K562 (cell line): ENCODE measurements around the gene CLPSL1. TPM values are rescaled to one million over a fixed set of nuclear protein-coding genes. Genes with fewer than 3 reads are reported as not detected.
A peak's percentile ranks its signal among the peaks of the same experiment; 100 is the strongest.

ENCODE experiments used
- ARNT ChIP-seq, 2 experiments: fragments of 450-650 bp; IDR thresholded peaks; 2 replicates each; pipeline ENCODE4 v1.6.1; 2016; ENCODE audit warnings: mild to moderate bottlenecking in 1 of 2
- BCL6 ChIP-seq: fragments of 250-450 bp; sonication (Bioruptor Pico); IDR thresholded peaks from 2 replicates; pipeline ENCODE4 v1.4.0; 2020
- BHLHE40 ChIP-seq: IDR thresholded peaks from 2 replicates; pipeline ENCODE4 v1.6.1; 2011; ENCODE audit warnings: low read length, improper control_type of control experiment
- BRD9 ChIP-seq: fragments of 450-650 bp; IDR thresholded peaks from 2 replicates; pipeline ENCODE4 v1.6.1; 2018; ENCODE audit warnings: low read depth; ENCODE audit not compliant: partially characterized antibody
- FOSL1 ChIP-seq: fragments of 200-800 bp; sonication (Bioruptor generic); conservative IDR thresholded peaks from 2 replicates; pipeline ENCODE4 v1.6.1; 2016; ENCODE audit warnings: missing genetic modification characterization, missing compliant biosample characterization
- KDM5B ChIP-seq: fragments of 200-600 bp; sonication (generic); IDR thresholded peaks from 2 replicates; pipeline ENCODE4 v1.6.1; 2012; ENCODE audit warnings: low read depth, mild to moderate bottlenecking, moderate library complexity, low read length, control low read depth, inconsistent platforms; ENCODE audit not compliant: insufficient replicate concordance
- MAFF ChIP-seq: IDR thresholded peaks from 2 replicates; pipeline ENCODE4 v1.6.1; 2012; ENCODE audit warnings: low read length, improper control_type of control experiment
- PHF8 ChIP-seq: fragments of 200-600 bp; sonication (generic); IDR thresholded peaks from 2 replicates; pipeline ENCODE4 v1.6.1; 2012; ENCODE audit warnings: mixed run types, mild to moderate bottlenecking, inconsistent platforms, low read length, moderate library complexity, borderline replicate concordance
- RCOR1 ChIP-seq, 2 experiments: IDR thresholded peaks; 2 replicates each; pipeline ENCODE4 v1.6.1; 2012; ENCODE audit warnings: low read depth in 2 of 2, low read length in 2 of 2, borderline replicate concordance in 1 of 2, improper control_type of control experiment in 1 of 2
- SIN3A ChIP-seq, 2 experiments: fragments of 150-350 bp in 1 of 2; IDR thresholded peaks; 2 replicates each; pipeline ENCODE4 v1.6.1; 2011 to 2016; ENCODE audit warnings: borderline replicate concordance in 2 of 2, low read depth in 2 of 2, low read length in 2 of 2, mild to moderate bottlenecking in 2 of 2, moderate library complexity in 2 of 2; ENCODE audit not compliant: control insufficient read depth in 1 of 2
- ZNF263 ChIP-seq: sonication (generic); formaldehyde crosslinking; IDR thresholded peaks from 2 replicates; pipeline ENCODE4 v1.8.0; 2022; ENCODE audit warnings: mild to moderate bottlenecking, missing genetic modification reagents, borderline replicate concordance
- ZNF316 ChIP-seq: fragments of 450-650 bp; IDR thresholded peaks from 2 replicates; pipeline ENCODE4 v1.6.1; 2016
- ZNF507 ChIP-seq: conservative IDR thresholded peaks from 2 replicates; pipeline ENCODE4 v1.6.1; 2017; ENCODE audit warnings: missing genetic modification characterization, missing compliant biosample characterization
- ZNF561 ChIP-seq: fragments of 450-650 bp; formaldehyde crosslinking; conservative IDR thresholded peaks from 2 replicates; pipeline ENCODE4 v1.4.0; 2020; ENCODE audit warnings: mild to moderate bottlenecking, moderate library complexity
- ZNF589 ChIP-seq: fragments of 200-800 bp; sonication (Bioruptor generic); IDR thresholded peaks from 2 replicates; pipeline ENCODE4 v1.6.1; 2016; ENCODE audit warnings: low read depth, missing genetic modification characterization, missing compliant biosample characterization
- ZNF639 ChIP-seq, 2 experiments: fragments of 200-800 bp in 1 of 2; sonication (Bioruptor generic) in 1 of 2; sonication (generic) in 1 of 2; formaldehyde crosslinking in 1 of 2; IDR thresholded peaks in 1 of 2; conservative IDR thresholded peaks in 1 of 2; 2 replicates each; pipeline versions ENCODE4 v1.5.0 to v1.6.1; 2016 to 2020; ENCODE audit warnings: missing compliant biosample characterization in 1 of 2, missing genetic modification characterization in 1 of 2, missing genetic modification reagents in 1 of 2
- ZNF644 ChIP-seq: fragments of 200-800 bp; sonication (Bioruptor generic); IDR thresholded peaks from 2 replicates; pipeline ENCODE4 v1.6.1; 2016; ENCODE audit warnings: low read depth, missing genetic modification characterization, missing compliant biosample characterization
- polyA plus RNA-seq, 8 experiments: library from polyadenylated mRNA; depleted of rRNA in 4 of 8; stranded (reverse) in 5 of 8; unstranded in 3 of 8; fragments of >200 nt; fragmentation: Nextera tagmentation in 2 of 8; fragmentation: Illumina TruSeq in 1 of 8; extraction: Ambion mirVana in 2 of 8; extraction: Trizol in 1 of 8; gene quantifications; 2 replicates each; pipeline versions ENCODE4 v1.2.1 to v1.2.3, GENCODE V29; 2011 to 2014; ENCODE audit warnings: inconsistent platforms in 1 of 8, missing spikeins in 1 of 8
- total RNA-seq, 7 experiments: library from RNA; depleted of rRNA in 6 of 7; stranded (reverse); fragments of >200 nt in 6 of 7; fragmentation: Illumina TruSeq in 2 of 7; extraction: Trizol in 2 of 7; gene quantifications; 2 replicates each; pipeline versions ENCODE4 v1.2.1 to v1.2.3, GENCODE V29; 2011 to 2021; ENCODE audit warnings: low replicate concordance in 1 of 7
- TF ChIP-seq, protein P1 (sequence below), 2 experiments: fragments of 450-650 bp in 1 of 2; sonication (generic) in 1 of 2; formaldehyde crosslinking in 1 of 2; IDR thresholded peaks; 2 replicates each; pipeline versions ENCODE4 v1.7.1 to v1.9.0; 2016 to 2022; ENCODE audit warnings: inconsistent platforms in 1 of 2, mild to moderate bottlenecking in 1 of 2, missing genetic modification reagents in 1 of 2

CLPSL1 gene
- total and polyA plus RNA-seq, 9 of the 15 experiments (the other 6 are each of a cell fraction or from before 2014, with no cell fraction given), result not detected

DNA sequence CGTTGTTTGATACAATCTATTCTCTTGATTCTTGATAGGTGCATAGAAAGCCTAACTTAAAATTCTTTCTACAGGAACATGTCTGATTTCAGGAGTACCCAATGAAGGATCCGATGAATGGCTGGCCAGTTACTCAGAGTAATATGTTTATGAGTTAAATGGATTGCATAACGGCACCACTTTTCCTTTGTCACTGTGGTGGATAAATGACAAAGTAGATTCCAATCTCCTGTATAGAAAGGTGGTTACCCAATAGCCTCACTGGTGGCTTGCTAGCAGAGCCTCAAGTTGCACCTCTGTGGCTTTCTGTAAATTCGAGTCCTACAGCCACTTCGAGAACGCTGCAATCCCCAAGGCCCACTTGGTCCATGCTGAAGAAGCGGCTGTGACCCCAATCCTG is 52.7 kb downstream of the CLPSL1 start (continued):
- TF ChIP-seq RCOR1 (IDR thresholded peaks at IDR 0.05; ENCODE audit: borderline replicate concordance in 1 of 2, low read depth in 2 of 2, low read length in 2 of 2) (no peak), ZNF639 (CRISPR knock-in tag; conservative IDR thresholded peaks at IDR 0.05 in 1 of 2, IDR thresholded peaks at IDR 0.05 in 1 of 2) (peak in 1 of 2 experiments; percentile 64; a peak in 1 of 4 replicates), SIN3A (IDR thresholded peaks at IDR 0.05; ENCODE audit: borderline replicate concordance in 2 of 2, control insufficient read depth in 1 of 2, low read depth in 2 of 2, low read length in 2 of 2) (no peak), FOSL1 (tag) (peak; percentile 62; the same call in 1 of the 2 replicates), MAFF (peak; percentile 90; the same call in 1 of the 2 replicates), PHF8 (no peak), BCL6 (CRISPR knock-in tag) (no peak), KDM5B (no peak), BRD9 (no peak), ZNF507 (tag) (no peak), ZNF316 (peak; percentile 65; the same call in 1 of the 2 replicates), ZNF263 (CRISPR knock-in tag) (no peak), ARNT (IDR thresholded peaks at IDR 0.05) (no peak), BHLHE40 (peak; percentile 23; the same call in 1 of the 2 replicates), ZNF589 (no peak), ZNF561 (no peak), ZNF644 (tag) (peak; percentile 60; the same call in 1 of the 2 replicates)
- TF ChIP-seq, protein P1, sequence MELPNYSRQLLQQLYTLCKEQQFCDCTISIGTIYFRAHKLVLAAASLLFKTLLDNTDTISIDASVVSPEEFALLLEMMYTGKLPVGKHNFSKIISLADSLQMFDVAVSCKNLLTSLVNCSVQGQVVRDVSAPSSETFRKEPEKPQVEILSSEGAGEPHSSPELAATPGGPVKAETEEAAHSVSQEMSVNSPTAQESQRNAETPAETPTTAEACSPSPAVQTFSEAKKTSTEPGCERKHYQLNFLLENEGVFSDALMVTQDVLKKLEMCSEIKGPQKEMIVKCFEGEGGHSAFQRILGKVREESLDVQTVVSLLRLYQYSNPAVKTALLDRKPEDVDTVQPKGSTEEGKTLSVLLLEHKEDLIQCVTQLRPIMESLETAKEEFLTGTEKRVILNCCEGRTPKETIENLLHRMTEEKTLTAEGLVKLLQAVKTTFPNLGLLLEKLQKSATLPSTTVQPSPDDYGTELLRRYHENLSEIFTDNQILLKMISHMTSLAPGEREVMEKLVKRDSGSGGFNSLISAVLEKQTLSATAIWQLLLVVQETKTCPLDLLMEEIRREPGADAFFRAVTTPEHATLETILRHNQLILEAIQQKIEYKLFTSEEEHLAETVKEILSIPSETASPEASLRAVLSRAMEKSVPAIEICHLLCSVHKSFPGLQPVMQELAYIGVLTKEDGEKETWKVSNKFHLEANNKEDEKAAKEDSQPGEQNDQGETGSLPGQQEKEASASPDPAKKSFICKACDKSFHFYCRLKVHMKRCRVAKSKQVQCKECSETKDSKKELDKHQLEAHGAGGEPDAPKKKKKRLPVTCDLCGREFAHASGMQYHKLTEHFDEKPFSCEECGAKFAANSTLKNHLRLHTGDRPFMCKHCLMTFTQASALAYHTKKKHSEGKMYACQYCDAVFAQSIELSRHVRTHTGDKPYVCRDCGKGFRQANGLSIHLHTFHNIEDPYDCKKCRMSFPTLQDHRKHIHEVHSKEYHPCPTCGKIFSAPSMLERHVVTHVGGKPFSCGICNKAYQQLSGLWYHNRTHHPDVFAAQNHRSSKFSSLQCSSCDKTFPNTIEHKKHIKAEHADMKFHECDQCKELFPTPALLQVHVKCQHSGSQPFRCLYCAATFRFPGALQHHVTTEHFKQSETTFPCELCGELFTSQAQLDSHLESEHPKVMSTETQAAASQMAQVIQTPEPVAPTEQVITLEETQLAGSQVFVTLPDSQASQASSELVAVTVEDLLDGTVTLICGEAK (IDR thresholded peaks at IDR 0.05), result no peak
- TF ChIP-seq, protein P1 (CRISPR knock-in tag; IDR thresholded peaks at IDR 0.05), result no peak
